ENCODE measurements around the gene TBC1D16. TPM values are rescaled to one million over a fixed set of nuclear protein-coding genes. Genes with fewer than 3 reads are reported as not detected.
A peak's percentile ranks its signal among the peaks of the same experiment; 100 is the strongest.

The TBC1D16 gene, protein sequence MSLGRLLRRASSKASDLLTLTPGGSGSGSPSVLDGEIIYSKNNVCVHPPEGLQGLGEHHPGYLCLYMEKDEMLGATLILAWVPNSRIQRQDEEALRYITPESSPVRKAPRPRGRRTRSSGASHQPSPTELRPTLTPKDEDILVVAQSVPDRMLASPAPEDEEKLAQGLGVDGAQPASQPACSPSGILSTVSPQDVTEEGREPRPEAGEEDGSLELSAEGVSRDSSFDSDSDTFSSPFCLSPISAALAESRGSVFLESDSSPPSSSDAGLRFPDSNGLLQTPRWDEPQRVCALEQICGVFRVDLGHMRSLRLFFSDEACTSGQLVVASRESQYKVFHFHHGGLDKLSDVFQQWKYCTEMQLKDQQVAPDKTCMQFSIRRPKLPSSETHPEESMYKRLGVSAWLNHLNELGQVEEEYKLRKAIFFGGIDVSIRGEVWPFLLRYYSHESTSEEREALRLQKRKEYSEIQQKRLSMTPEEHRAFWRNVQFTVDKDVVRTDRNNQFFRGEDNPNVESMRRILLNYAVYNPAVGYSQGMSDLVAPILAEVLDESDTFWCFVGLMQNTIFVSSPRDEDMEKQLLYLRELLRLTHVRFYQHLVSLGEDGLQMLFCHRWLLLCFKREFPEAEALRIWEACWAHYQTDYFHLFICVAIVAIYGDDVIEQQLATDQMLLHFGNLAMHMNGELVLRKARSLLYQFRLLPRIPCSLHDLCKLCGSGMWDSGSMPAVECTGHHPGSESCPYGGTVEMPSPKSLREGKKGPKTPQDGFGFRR
- total RNA-seq (2021; fragmentation: NEBNext Ultra II Directional; extraction: Animal tissue kit (Norgen Biotek cat#: 25700)), result 10 to 100 TPM; 15.1 to 25.5 (median 17.9) TPM
- long read RNA-seq, full-length matches to known transcripts, result 4 of 8 reads
- long read RNA-seq, partial matches to known transcripts, result 0 of 8 reads
- long read RNA-seq, other reads (novel, unspliced or antisense), result 4 of 8 reads

DNA sequence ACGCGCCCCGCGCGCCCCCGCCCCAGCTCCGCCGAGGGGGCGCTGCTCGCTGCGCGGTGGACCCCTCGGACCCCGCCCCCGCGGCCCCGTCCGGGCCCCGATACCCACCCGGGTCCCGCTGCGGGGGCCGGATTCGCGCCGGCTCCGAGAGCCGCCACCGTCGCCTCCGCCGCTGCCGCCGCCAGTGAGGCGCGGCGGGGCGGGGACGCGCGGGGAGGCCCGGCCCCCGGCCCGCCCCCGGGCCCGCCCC is at the start of gene TBC1D16:
TBC1D16 (minus strand) TSS at position 186 of the 250 bp plus-strand sequence. CDS start 22,325 bp downstream, outside the sequence.
- Mint-ChIP-seq H3K36me3 (ENCODE audit: low read depth) (no peaks in the 10 kb centered on the region), H3K9me3 (no peaks in the 10 kb centered on the region), H3K4me1 (ENCODE audit: low read depth) (peaks cover 21% of the 10 kb centered on the region), H3K4me3 (peak within 1 kb of the TSS; percentile 97), H3K27me3 (ENCODE audit: insufficient read depth) (peaks cover 1% of the 10 kb centered on the region), H3K27ac (peak within 1 kb of the TSS; percentile 94)
- TF ChIP-seq, protein P1, sequence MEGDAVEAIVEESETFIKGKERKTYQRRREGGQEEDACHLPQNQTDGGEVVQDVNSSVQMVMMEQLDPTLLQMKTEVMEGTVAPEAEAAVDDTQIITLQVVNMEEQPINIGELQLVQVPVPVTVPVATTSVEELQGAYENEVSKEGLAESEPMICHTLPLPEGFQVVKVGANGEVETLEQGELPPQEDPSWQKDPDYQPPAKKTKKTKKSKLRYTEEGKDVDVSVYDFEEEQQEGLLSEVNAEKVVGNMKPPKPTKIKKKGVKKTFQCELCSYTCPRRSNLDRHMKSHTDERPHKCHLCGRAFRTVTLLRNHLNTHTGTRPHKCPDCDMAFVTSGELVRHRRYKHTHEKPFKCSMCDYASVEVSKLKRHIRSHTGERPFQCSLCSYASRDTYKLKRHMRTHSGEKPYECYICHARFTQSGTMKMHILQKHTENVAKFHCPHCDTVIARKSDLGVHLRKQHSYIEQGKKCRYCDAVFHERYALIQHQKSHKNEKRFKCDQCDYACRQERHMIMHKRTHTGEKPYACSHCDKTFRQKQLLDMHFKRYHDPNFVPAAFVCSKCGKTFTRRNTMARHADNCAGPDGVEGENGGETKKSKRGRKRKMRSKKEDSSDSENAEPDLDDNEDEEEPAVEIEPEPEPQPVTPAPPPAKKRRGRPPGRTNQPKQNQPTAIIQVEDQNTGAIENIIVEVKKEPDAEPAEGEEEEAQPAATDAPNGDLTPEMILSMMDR (IDR thresholded peaks at IDR 0.05), result no peak
- no peak for DNase-seq

DNA sequence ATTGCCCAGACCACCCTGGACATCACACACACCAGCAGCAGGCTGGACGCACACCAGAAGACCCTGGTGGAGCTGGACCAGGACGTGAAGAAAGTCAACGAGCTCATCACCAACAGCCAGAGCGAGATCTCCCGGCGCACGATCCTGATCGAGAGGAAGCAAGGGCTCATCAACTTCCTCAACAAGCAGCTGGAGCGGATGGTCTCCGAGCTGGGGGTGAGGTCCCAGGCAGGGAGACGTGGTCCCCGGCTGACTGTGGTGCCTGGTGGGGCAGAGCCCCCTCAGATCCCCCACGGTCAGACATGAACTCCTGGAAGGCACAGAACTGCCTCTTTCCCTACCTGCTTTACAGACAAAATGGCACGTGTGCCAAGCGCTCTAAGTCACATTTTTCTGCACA is 49.1 kb upstream of the TBC1D16 start:
- H3K27ac Mint-ChIP-seq, result no peak overlapping the region
- TF ChIP-seq, protein P1 (IDR thresholded peaks at IDR 0.05), result no peak
- H3K4me3 Mint-ChIP-seq, result no peak overlapping the region
- no peaks in the 10 kb centered on the region for H3K36me3 Mint-ChIP-seq (ENCODE audit: low read depth)
- no peaks in the 10 kb centered on the region for H3K4me1 Mint-ChIP-seq (ENCODE audit: low read depth)
- H3K9me3 Mint-ChIP-seq, result no peaks in the 10 kb centered on the region
- no peak for DNase-seq
- H3K27me3 Mint-ChIP-seq (ENCODE audit: insufficient read depth), result peaks cover 9% of the 10 kb centered on the region

DNA sequence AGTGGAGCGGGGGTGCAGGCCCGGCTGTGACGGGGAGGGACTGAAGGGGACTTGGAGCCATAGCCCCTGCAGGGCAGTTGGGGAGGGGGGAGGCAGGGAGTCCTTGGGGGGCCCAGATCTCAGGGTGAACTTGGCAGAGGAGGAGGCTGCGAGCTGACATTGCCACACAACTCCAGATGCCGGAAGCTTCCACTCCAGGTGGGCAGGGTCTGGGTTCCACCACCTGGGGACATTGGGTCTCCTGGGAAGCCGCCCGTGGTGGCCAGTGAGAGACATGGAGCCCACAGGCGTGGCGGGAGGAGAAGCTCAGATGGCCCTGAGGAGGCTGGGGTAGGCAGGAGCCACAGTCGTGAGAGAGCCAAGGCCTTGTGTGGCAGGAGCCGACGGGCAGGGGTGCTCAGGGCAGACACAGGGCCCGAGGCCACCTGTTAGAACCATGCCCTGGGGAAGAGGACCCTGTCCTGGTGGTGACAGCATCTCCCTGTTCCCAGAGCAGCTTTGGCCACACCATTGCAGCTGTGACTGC is 47.5 kb upstream of the TBC1D16 start:
- Mint-ChIP-seq H3K27me3 (ENCODE audit: insufficient read depth) (peaks cover 8% of the 10 kb centered on the region), H3K9me3 (no peaks in the 10 kb centered on the region), H3K4me1 (ENCODE audit: low read depth) (no peaks in the 10 kb centered on the region), H3K36me3 (ENCODE audit: low read depth) (no peaks in the 10 kb centered on the region), H3K27ac (no peak overlapping the region), H3K4me3 (no peak overlapping the region)
- TF ChIP-seq, protein P1 (IDR thresholded peaks at IDR 0.05), result no peak
- no peak for DNase-seq

DNA sequence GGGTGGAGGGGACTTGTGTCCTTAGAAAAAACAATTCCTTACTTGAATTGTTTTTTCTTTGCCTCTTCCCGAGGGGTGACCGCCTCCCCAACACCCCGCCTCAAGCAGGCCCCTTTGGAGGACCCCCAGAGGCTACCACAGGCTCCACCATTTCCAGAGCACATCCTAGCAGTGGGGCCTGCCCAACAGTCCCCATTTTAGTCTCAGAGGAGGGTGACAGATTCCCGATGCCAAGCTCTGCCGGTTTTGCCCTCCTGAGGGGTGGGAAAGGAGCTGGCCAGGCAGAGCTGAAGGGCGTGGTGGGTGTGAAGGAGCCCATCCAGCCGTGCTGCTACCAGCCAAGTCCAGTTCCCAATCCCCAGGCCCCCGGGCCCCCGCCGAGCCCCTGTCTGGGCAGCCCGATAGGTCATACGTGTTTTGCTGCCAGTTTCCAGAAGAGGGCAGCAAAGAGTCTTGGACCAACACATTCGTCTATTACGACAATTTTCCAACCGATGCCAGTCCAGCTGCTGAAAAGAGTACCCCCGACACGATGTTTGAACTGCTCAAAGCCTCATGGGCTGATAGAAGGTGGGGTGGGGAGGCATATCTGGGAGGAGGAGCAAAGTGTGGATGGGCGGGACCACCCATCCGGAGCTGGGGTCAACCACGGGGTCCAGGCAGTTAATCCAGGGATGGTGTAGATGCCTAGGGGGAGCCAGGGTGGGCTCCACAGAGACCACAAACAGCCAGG is 46.9 kb upstream of the TBC1D16 start:
- Mint-ChIP-seq H3K4me3 (no peak overlapping the region; the same call in 1 of the 2 replicates), H3K36me3 (ENCODE audit: low read depth) (0 out of 2 replicates have a peak, but pooled peaks cover 3% of the 10 kb centered on the region), H3K27me3 (ENCODE audit: insufficient read depth) (peaks cover 6% of the 10 kb centered on the region), H3K9me3 (peaks cover 4% of the 10 kb centered on the region; the same call in 1 of the 2 replicates), H3K27ac (no peak overlapping the region), H3K4me1 (ENCODE audit: low read depth) (no peaks in the 10 kb centered on the region)
- DNase-seq, result peak; percentile 62
- TF ChIP-seq, protein P1 (IDR thresholded peaks at IDR 0.05), result peak; percentile 84

DNA sequence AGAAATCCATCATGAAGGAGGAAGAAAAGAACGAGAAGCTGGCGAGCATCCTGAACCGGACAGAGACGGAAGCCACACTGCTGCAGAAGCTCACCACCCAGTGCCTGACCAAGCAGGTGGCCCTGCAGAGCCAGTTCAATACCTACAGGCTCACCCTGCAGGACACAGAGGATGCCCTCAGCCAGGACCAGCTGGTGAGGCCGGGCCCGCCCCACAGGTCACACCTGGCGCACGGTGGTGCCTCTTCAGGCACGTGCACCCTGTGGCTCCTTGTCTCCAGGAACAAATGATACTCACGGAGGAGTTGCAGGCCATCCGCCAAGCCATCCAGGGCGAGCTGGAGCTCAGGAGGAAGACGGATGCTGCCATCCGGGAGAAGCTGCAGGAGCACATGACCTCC is 45.9 kb upstream of the TBC1D16 start:
- H3K27me3 Mint-ChIP-seq (ENCODE audit: insufficient read depth), result peaks cover 2% of the 10 kb centered on the region
- H3K4me3 Mint-ChIP-seq, result no peak overlapping the region
- no peak for DNase-seq
- H3K27ac Mint-ChIP-seq, result no peak overlapping the region
- peaks cover 4% of the 10 kb centered on the region; the same call in 1 of the 2 replicates for H3K9me3 Mint-ChIP-seq
- TF ChIP-seq, protein P1 (IDR thresholded peaks at IDR 0.05), result no peak
- H3K4me1 Mint-ChIP-seq (ENCODE audit: low read depth), result no peaks in the 10 kb centered on the region
- 0 out of 2 replicates have a peak, but pooled peaks cover 4% of the 10 kb centered on the region for H3K36me3 Mint-ChIP-seq (ENCODE audit: low read depth)
